ENCODE results near the gene CD79B.

CD79B gene

GRCh38 chr17:63961355-63962212 is 29.5 kb upstream of the CD79B start:
- H3K4me3 ChIP-seq (ENCODE audit: low read depth, low read length): no peak overlapping the region

GRCh38 chr17:63960430-63960829 is 28.3 kb upstream of the CD79B start:
- H3K4me3 ChIP-seq (ENCODE audit: low read depth, low read length): no peak overlapping the region
- DNase-seq (ENCODE audit: low read depth): no peak
- TF ChIP-seq CTCF (conservative IDR thresholded peaks at IDR 0.05; ENCODE audit: low read depth, low read length): no peak

More at GRCh38 chr17:63961355-63962212, 29.5 kb upstream of the CD79B start:
- peak; percentile 76 for DNase-seq (ENCODE audit: low read depth)
- TF ChIP-seq CTCF (conservative IDR thresholded peaks at IDR 0.05; ENCODE audit: low read depth, low read length): no peak

- TF ChIP-seq CTCF (conservative IDR thresholded peaks at IDR 0.05; ENCODE audit: low read depth, low read length): no peak
- DNase-seq (ENCODE audit: low read depth): no peak
- no peak overlapping the region for H3K4me3 ChIP-seq (ENCODE audit: low read depth, low read length)
Observed at GRCh38 chr17:63960006-63960405, 27.9 kb upstream of the CD79B start.

- peak; percentile 83 for DNase-seq (ENCODE audit: low read depth)
- H3K4me3 ChIP-seq (ENCODE audit: low read depth, low read length): no peak overlapping the region
- TF ChIP-seq CTCF (conservative IDR thresholded peaks at IDR 0.05; ENCODE audit: low read depth, low read length): no peak
Observed at GRCh38 chr17:63956296-63956920, 24.3 kb upstream of the CD79B start.

- no peak for DNase-seq (ENCODE audit: low read depth)
- H3K4me3 ChIP-seq (ENCODE audit: low read depth, low read length): no peak overlapping the region
- no peak for TF ChIP-seq CTCF (conservative IDR thresholded peaks at IDR 0.05; ENCODE audit: low read depth, low read length)
Observed at GRCh38 chr17:63955791-63956190, 23.7 kb upstream of the CD79B start.

- DNase-seq (ENCODE audit: low read depth): no peak
- no peak for TF ChIP-seq CTCF (conservative IDR thresholded peaks at IDR 0.05; ENCODE audit: low read depth, low read length)
- H3K4me3 ChIP-seq (ENCODE audit: low read depth, low read length): no peak overlapping the region
Observed at GRCh38 chr17:63955232-63955631, 23.1 kb upstream of the CD79B start.

All from choroid plexus epithelial cell (primary cell).